A549 (cell line): ENCODE data around the gene SEMA4D. TPM values are rescaled to one million over a fixed set of nuclear protein-coding genes. Genes with fewer than 3 reads are reported as not detected.

Experiments
- ATAC-seq, 2 experiments: fragments of 200-7000 bp in 1 of 2; fragments of >200 bp in 1 of 2; cut with Nextera tagmentation in 1 of 2; cut with Tn5 transposase in 1 of 2; 3 replicates each; pipeline versions ENCODE4 v1.8.0 to v1.9.1; 2018 to 2020; ENCODE audit warnings: mild to moderate bottlenecking in 1 of 2, moderate library complexity in 1 of 2
- CTCF ChIA-PET: fragments of 300-600 bp; sonication (Branson Sonifier 250); formaldehyde crosslinking; extraction: SDS; loops from one replicate; lab custom pipeline; 2021; ENCODE audit warnings: antibody characterized with exemption, inconsistent platforms; lab: Yijun Ruan, JAX
- POLR2A ChIA-PET: fragments of 350-600 bp; formaldehyde crosslinking; extraction: SDS; loops from one replicate; lab custom pipeline; 2021; ENCODE audit warnings: antibody characterized with exemption, inconsistent platforms; lab: Yijun Ruan, JAX
- DNase-seq, 2 experiments: peaks; one replicate each; pipeline versions ENCODE4 v3.0.0 to v3.0.0-alpha.2; 2011 to 2016; ENCODE audit warnings: low read depth in 1 of 2, low spot score in 1 of 2
- FAIRE-seq: peaks from 2 replicates; lab custom pipeline; 2011; peaks lifted over from hg19 to GRCh38; lab: Jason Lieb, UNC
- H3K27ac ChIP-seq, 2 experiments: fragments of >200 bp; sonication (Bioruptor Twin); formaldehyde crosslinking; 3 replicates each; pipeline ENCODE4 v1.5.1; 2016 to 2017
- H3K4me1 ChIP-seq: fragments of >200 bp; sonication (Bioruptor Twin); formaldehyde crosslinking; 3 replicates; pipeline ENCODE4 v1.6.1; 2016
- H3K4me2 ChIP-seq: fragments of >200 bp; sonication (Bioruptor Twin); formaldehyde crosslinking; 3 replicates; pipeline ENCODE4 v1.6.1; 2016
- H3K4me3 ChIP-seq: fragments of >200 bp; sonication (Bioruptor Twin); formaldehyde crosslinking; 3 replicates; pipeline ENCODE4 v1.5.1; 2016
- H3K9me3 ChIP-seq: fragments of >200 bp; sonication (Bioruptor Twin); formaldehyde crosslinking; 3 replicates; pipeline ENCODE4 v1.6.1; 2016
- BHLHE40 ChIP-seq: IDR thresholded peaks from 2 replicates; pipeline ENCODE4 v1.6.1; 2012; ENCODE audit warnings: low read depth, low read length, inconsistent platforms
- EP300 ChIP-seq, 2 experiments: fragments of >200 bp; sonication (Bioruptor Twin); formaldehyde crosslinking; IDR thresholded peaks; 2 replicates in 1 of 2; 3 replicates in 1 of 2; pipeline ENCODE4 v1.6.1; 2016 to 2017
- ESRRA ChIP-seq: fragments of 150-350 bp; IDR thresholded peaks from 2 replicates; pipeline ENCODE4 v1.6.1; 2014; ENCODE audit warnings: mild to moderate bottlenecking, low read length, borderline replicate concordance
- FOSB ChIP-seq: fragments of 250-450 bp; sonication (Bioruptor Pico); IDR thresholded peaks from 2 replicates; pipeline ENCODE4 v1.5.0; 2020; ENCODE audit warnings: mild to moderate bottlenecking, moderate library complexity
- FOSL2 ChIP-seq, 2 experiments: fragments of 450-650 bp in 1 of 2; fragments of >200 bp in 1 of 2; sonication (Bioruptor Twin) in 1 of 2; formaldehyde crosslinking; IDR thresholded peaks; 2 replicates each; pipeline versions ENCODE4 v1.5.0 to v1.6.1; 2016 to 2020; ENCODE audit warnings: mild to moderate bottlenecking in 1 of 2, moderate library complexity in 1 of 2
- HEYL ChIP-seq: fragments of 250-450 bp; sonication (Bioruptor Pico); IDR thresholded peaks from 2 replicates; pipeline ENCODE4 v1.8.0; 2021; ENCODE audit warnings: mild to moderate bottlenecking, moderate library complexity
- JUN ChIP-seq, 2 experiments: fragments of >200 bp; sonication (Bioruptor Twin); formaldehyde crosslinking; IDR thresholded peaks; 2 replicates in 1 of 2; 3 replicates in 1 of 2; pipeline ENCODE4 v1.6.1; 2016 to 2017
- KDM1A ChIP-seq: fragments of 200-600 bp; sonication (generic); IDR thresholded peaks from 2 replicates; pipeline ENCODE4 v1.6.1; 2016; ENCODE audit warnings: low read depth, mild to moderate bottlenecking
- KDM5A ChIP-seq: fragments of 200-600 bp; sonication (generic); IDR thresholded peaks from 2 replicates; pipeline ENCODE4 v1.6.1; 2016; ENCODE audit warnings: antibody characterized with exemption, mild to moderate bottlenecking
- NPAS2 ChIP-seq: fragments of 250-450 bp; sonication (Bioruptor Pico); IDR thresholded peaks from 2 replicates; pipeline ENCODE4 v1.8.0; 2022; ENCODE audit warnings: mild to moderate bottlenecking, moderate library complexity, borderline replicate concordance
- NR3C1 ChIP-seq: fragments of >200 bp; sonication (Bioruptor Twin); formaldehyde crosslinking; IDR thresholded peaks from 3 replicates; pipeline ENCODE4 v1.6.1; 2017
- PHF8 ChIP-seq: fragments of 200-600 bp; sonication (generic); IDR thresholded peaks from 2 replicates; pipeline ENCODE4 v1.6.1; 2016; ENCODE audit warnings: low read depth, mild to moderate bottlenecking, antibody characterized with exemption, moderate library complexity, borderline replicate concordance
- POLR2AphosphoS2 ChIP-seq: conservative IDR thresholded peaks from 2 replicates; pipeline ENCODE4 v1.6.1; 2012; ENCODE audit warnings: low read length, improper control_type of control experiment, inconsistent platforms
- RARB ChIP-seq: fragments of 250-450 bp; sonication (Bioruptor Pico); IDR thresholded peaks from 2 replicates; pipeline ENCODE4 v1.8.0; 2021; ENCODE audit warnings: mild to moderate bottlenecking, moderate library complexity
- RCOR1 ChIP-seq: fragments of 150-350 bp; IDR thresholded peaks from 2 replicates; pipeline ENCODE4 v1.6.1; 2014; ENCODE audit warnings: antibody characterized with exemption, low read length, low read depth
- RFX5 ChIP-seq: fragments of 450-650 bp; IDR thresholded peaks from 2 replicates; pipeline ENCODE4 v1.7.1; 2014; ENCODE audit warnings: antibody characterized with exemption, mild to moderate bottlenecking, moderate library complexity
- RNF2 ChIP-seq: fragments of 200-600 bp; sonication (generic); IDR thresholded peaks from 2 replicates; pipeline ENCODE4 v1.6.1; 2016; ENCODE audit warnings: low read depth, mild to moderate bottlenecking, antibody characterized with exemption, moderate library complexity, borderline replicate concordance
- SREBF2 ChIP-seq: fragments of 450-650 bp; IDR thresholded peaks from 2 replicates; pipeline ENCODE4 v1.6.1; 2014; ENCODE audit warnings: mild to moderate bottlenecking, moderate library complexity
- TP53 ChIP-seq: fragments of 250-450 bp; sonication (Bioruptor Pico); IDR thresholded peaks from 2 replicates; pipeline ENCODE4 v1.5.0; 2021; ENCODE audit warnings: mild to moderate bottlenecking, moderate library complexity
- ZC3H11A ChIP-seq: fragments of 450-650 bp; IDR thresholded peaks from 2 replicates; pipeline ENCODE4 v1.6.1; 2014; ENCODE audit warnings: antibody characterized with exemption, mild to moderate bottlenecking
- WGBS: methylation state at CpG from one replicate; pipeline ENCODE4 v1.1.6; 2017; ENCODE audit errors: missing lambda C conversion rate; 5-methylcytosine and 5-hydroxymethylcytosine counted together
- polyA plus RNA-seq, 4 experiments: library from polyadenylated mRNA; depleted of rRNA in 3 of 4; stranded (reverse); fragments of >200 nt; fragmentation: RNase III in 1 of 4; extraction: RNeasy Plus Mini Kit Qiagen cat#74134 plus additional on column Dnase treatment in 1 of 4; gene quantifications; 2 replicates in 3 of 4; 3 replicates in 1 of 4; pipeline ENCODE4 v1.2.3, GENCODE V29; 2011 to 2017
- TF ChIP-seq, protein P1 (sequence below): fragments of >200 bp; sonication (Bioruptor Twin); formaldehyde crosslinking; IDR thresholded peaks from 2 replicates; pipeline ENCODE4 v1.6.1; 2016
- TF ChIP-seq, protein P2 (sequence below): fragments of 450-650 bp; IDR thresholded peaks from 2 replicates; pipeline ENCODE4 v1.6.1; 2014; ENCODE audit warnings: antibody characterized with exemption
- TF ChIP-seq, protein P3 (sequence below): IDR thresholded peaks from 2 replicates; pipeline ENCODE4 v1.6.1; 2012; ENCODE audit warnings: low read depth, borderline replicate concordance
- TF ChIP-seq, protein P4 (sequence below): fragments of >200 bp; sonication (Bioruptor Twin); formaldehyde crosslinking; IDR thresholded peaks from 3 replicates; pipeline ENCODE4 v1.5.1; 2016
- TF ChIP-seq, protein P5 (sequence below): fragments of 200-600 bp; sonication (generic); IDR thresholded peaks from 2 replicates; pipeline ENCODE4 v1.6.1; 2016; ENCODE audit warnings: antibody characterized with exemption, mild to moderate bottlenecking, moderate library complexity

Gene SEMA4D
- polyA plus RNA-seq, 2 of the 4 experiments (the other 2 are of a cell fraction), result 5.3 to 7.2 TPM

DNA sequence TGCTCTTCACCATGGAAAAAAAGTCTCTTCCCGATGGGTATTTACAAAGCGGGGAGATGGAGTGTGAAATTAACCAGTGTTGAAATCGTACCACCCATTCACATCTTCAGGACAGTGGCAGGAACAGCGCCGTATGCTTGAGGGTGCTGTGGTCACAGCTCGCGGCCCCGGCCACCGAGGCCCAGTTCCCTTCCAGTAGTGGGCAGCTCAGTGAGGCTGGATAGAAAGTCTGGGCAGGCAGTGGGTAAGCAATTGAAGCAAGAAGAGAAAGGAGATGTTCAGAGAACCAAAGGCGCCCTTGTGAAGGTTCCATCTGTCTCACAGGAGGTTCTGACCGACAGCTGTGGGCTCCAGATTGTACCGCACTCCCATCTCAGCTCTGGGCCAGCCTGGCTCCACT lies 120.5 kb downstream of the SEMA4D start (continued):
- TF ChIP-seq, protein P1, sequence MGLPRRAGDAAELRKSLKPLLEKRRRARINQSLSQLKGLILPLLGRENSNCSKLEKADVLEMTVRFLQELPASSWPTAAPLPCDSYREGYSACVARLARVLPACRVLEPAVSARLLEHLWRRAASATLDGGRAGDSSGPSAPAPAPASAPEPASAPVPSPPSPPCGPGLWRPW, result no peak
- TF ChIP-seq FOSL2 (IDR thresholded peaks at IDR 0.05) (no peak), FOSL2 (CRISPR knock-in tag; IDR thresholded peaks at IDR 0.05) (no peak)
- TF ChIP-seq, all 56 proteins: peak for 0

DNA sequence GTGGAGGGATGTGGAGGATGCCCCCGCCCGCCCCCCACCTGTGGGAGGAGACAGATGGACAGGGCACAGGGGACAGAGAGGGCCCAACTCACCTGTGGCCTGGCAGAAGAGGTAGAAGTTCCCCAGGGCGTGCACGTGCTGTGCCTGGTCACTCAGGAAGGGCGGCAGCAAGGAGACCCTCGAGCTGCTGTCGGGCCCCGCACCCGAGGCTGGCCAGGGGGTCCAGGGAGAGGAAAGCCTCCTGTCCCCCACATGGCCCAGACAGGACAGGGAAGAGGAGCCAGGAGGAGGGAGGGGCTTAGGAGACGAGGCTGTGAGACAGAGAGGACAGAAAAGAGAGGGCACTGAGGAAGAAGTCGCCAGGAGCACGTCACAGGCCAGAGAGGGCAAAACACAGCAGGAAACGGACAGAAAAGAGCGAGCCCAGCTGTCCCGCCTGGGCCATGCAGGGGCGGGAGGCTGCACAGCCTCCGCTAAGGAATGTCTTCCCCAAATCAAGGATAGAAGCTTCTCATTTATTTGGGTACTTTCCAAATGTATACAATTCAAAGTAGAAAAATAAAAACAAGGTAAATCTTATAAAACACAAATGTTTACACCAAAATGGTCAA lies 121.1 kb downstream of the SEMA4D start:
- no peak overlapping the region for H3K4me2 ChIP-seq
- POLR2A ChIA-PET, result no interaction called here
- H3K4me3 ChIP-seq, result no peak overlapping the region
- FAIRE-seq (no peak), DNase-seq (no peak), ATAC-seq (no peak)
- H3K27ac ChIP-seq, result no peak overlapping the region
- TF ChIP-seq TP53 (CRISPR knock-in tag) (no peak), NR3C1 (no peak), KDM5A (no peak), POLR2AphosphoS2 (no peak), BHLHE40 (no peak), RFX5 (no peak), EP300 (IDR thresholded peaks at IDR 0.05) (no peak), JUN (IDR thresholded peaks at IDR 0.05) (no peak), ZC3H11A (no peak), RCOR1 (no peak)
- TF ChIP-seq, protein P1, result no peak
- TF ChIP-seq, protein P2, sequence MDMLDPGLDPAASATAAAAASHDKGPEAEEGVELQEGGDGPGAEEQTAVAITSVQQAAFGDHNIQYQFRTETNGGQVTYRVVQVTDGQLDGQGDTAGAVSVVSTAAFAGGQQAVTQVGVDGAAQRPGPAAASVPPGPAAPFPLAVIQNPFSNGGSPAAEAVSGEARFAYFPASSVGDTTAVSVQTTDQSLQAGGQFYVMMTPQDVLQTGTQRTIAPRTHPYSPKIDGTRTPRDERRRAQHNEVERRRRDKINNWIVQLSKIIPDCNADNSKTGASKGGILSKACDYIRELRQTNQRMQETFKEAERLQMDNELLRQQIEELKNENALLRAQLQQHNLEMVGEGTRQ, result no peak
- no peaks in the 10 kb centered on the region for H3K9me3 ChIP-seq
- CTCF ChIA-PET, result interaction anchor here (1.1 to 2.1 kb wide), 2 partner anchors 47 to 172 kb away, joined by 3 to 6 read pairs; no protein-coding TSS in a partner anchor
- no peaks in the 10 kb centered on the region for H3K4me1 ChIP-seq
- WGBS, result 84% methylated on average over 17 of the region's 17 CpGs

DNA sequence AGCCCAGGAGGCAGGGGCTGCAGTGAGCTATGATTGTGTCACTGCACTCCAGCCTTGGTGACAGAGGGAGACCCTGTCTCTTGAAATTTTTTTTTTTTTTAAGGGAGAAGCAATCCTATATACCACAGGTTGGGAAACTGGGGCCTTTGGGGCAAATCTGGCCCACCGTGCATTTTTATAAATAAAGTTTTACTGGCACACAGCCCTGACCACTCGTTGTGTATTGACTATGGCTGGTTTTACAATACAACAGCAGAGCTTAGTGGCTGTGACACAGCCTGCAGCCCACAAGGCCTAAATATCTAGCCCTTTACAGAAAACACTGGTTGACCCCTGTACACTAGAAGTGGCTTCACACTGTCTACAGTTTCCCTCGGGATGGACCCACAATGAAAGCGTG lies 121.6 kb downstream of the SEMA4D start:
- FAIRE-seq, result no peak
- no peak overlapping the region for H3K27ac ChIP-seq
- H3K9me3 ChIP-seq, result no peaks in the 10 kb centered on the region
- ChIA-PET CTCF (interaction anchor here (0.6 to 2.1 kb wide), 2 partner anchors 28 to 172 kb away, joined by 3 to 6 read pairs; no protein-coding TSS in a partner anchor), POLR2A (no interaction called here)
- H3K4me2 ChIP-seq, result no peak overlapping the region
- H3K4me3 ChIP-seq, result no peak overlapping the region
- no peak for TF ChIP-seq RARB (CRISPR knock-in tag)
- TF ChIP-seq NPAS2 (CRISPR knock-in tag), result no peak
- no peak for TF ChIP-seq FOSB
- TF ChIP-seq, protein P3, sequence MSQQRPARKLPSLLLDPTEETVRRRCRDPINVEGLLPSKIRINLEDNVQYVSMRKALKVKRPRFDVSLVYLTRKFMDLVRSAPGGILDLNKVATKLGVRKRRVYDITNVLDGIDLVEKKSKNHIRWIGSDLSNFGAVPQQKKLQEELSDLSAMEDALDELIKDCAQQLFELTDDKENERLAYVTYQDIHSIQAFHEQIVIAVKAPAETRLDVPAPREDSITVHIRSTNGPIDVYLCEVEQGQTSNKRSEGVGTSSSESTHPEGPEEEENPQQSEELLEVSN, result no peak
- TF ChIP-seq RNF2, result no peak
- TF ChIP-seq POLR2AphosphoS2, result no peak
- TF ChIP-seq EP300 (IDR thresholded peaks at IDR 0.05), result no peak
- TF ChIP-seq RCOR1, result no peak
- TF ChIP-seq FOSL2 (IDR thresholded peaks at IDR 0.05), result no peak
- TF ChIP-seq FOSL2 (CRISPR knock-in tag; IDR thresholded peaks at IDR 0.05), result no peak
- TF ChIP-seq, protein P4, sequence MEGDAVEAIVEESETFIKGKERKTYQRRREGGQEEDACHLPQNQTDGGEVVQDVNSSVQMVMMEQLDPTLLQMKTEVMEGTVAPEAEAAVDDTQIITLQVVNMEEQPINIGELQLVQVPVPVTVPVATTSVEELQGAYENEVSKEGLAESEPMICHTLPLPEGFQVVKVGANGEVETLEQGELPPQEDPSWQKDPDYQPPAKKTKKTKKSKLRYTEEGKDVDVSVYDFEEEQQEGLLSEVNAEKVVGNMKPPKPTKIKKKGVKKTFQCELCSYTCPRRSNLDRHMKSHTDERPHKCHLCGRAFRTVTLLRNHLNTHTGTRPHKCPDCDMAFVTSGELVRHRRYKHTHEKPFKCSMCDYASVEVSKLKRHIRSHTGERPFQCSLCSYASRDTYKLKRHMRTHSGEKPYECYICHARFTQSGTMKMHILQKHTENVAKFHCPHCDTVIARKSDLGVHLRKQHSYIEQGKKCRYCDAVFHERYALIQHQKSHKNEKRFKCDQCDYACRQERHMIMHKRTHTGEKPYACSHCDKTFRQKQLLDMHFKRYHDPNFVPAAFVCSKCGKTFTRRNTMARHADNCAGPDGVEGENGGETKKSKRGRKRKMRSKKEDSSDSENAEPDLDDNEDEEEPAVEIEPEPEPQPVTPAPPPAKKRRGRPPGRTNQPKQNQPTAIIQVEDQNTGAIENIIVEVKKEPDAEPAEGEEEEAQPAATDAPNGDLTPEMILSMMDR, result no peak
- TF ChIP-seq HEYL (CRISPR knock-in tag), result no peak
- TF ChIP-seq SREBF2, result no peak
- TF ChIP-seq ESRRA, result no peak
- no peak for TF ChIP-seq PHF8
- no peak for TF ChIP-seq BHLHE40
- TF ChIP-seq KDM1A, result no peak
- TF ChIP-seq, protein P5, sequence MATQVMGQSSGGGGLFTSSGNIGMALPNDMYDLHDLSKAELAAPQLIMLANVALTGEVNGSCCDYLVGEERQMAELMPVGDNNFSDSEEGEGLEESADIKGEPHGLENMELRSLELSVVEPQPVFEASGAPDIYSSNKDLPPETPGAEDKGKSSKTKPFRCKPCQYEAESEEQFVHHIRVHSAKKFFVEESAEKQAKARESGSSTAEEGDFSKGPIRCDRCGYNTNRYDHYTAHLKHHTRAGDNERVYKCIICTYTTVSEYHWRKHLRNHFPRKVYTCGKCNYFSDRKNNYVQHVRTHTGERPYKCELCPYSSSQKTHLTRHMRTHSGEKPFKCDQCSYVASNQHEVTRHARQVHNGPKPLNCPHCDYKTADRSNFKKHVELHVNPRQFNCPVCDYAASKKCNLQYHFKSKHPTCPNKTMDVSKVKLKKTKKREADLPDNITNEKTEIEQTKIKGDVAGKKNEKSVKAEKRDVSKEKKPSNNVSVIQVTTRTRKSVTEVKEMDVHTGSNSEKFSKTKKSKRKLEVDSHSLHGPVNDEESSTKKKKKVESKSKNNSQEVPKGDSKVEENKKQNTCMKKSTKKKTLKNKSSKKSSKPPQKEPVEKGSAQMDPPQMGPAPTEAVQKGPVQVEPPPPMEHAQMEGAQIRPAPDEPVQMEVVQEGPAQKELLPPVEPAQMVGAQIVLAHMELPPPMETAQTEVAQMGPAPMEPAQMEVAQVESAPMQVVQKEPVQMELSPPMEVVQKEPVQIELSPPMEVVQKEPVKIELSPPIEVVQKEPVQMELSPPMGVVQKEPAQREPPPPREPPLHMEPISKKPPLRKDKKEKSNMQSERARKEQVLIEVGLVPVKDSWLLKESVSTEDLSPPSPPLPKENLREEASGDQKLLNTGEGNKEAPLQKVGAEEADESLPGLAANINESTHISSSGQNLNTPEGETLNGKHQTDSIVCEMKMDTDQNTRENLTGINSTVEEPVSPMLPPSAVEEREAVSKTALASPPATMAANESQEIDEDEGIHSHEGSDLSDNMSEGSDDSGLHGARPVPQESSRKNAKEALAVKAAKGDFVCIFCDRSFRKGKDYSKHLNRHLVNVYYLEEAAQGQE, result no peak
- no peaks in the 10 kb centered on the region for H3K4me1 ChIP-seq
- DNase-seq, result no peak
- no peak for ATAC-seq
- 81% methylated on average over 4 of the region's 4 CpGs for WGBS
